HG02798 (cell line): ENCODE measurements around the gene GADD45G.

Source experiments
- ATAC-seq: cut with Tn5 transposase; IDR thresholded peaks from one replicate; pipeline ENCODE4 v1.9.1; 2021; ENCODE audit warnings: mild to moderate bottlenecking; ENCODE audit not compliant: unreplicated experiment, poor library complexity

GADD45G gene

GRCh38 chr9:89606624-89607311 lies 2.0 kb downstream of the GADD45G start:
- ATAC-seq, result no peak

GRCh38 chr9:89608641-89609335 lies 4.0 kb downstream of the GADD45G start:
- ATAC-seq, result no peak

DNA sequence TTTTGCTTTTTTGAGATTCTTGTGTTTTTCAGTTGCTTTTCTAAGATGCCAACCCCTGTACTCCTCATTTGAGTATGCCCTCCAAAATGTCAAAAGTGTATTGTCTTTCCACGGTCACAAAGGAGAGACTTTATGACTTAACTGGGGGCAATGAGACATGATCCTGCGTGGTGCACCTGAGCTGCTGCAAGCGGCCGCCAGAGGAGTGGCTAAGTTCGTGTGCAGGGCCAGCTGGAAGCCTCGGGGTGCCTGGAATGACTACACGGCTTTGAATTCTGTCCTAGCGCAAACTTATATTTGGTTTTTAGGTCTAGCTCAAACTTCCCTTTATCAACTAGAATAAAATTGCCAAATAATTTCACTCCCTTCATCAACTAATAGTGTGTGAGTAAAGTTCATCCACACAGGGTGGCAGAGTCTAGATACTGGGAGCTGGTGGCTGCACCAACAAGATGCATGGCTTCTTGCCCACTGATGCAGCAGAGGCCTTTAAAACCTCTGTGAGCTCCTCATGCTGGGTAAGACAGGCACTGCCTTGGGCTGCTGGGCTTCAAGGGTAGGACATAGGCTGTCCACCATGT lies 4.7 kb downstream of the GADD45G start:
- ATAC-seq, result no peak

DNA sequence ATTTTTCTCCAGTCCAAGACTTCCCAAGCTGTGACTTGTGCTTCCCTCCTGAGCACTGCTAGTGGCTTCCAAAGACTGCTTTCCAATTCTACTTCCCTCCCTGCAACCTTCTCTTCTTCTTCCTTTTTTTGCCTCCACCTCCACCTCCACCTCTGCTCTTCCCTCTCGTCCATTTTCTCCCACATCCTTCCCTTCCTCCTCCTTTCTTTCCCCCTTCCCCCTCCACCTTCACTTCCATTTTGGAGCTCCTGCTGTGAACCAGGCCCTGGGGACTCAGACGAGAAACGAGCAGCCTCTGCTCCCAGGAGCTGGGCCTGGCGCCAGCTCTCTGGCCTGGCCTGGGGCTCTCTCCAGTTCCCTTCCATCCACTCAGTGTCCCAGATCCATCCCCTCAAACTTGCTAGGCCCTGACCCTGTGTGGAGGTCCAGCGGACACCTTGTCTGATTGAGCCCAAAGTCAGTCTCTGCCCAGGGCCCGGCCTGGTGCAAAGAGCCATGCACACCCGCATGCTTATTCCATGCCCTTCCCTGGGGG lies 5.6 kb downstream of the GADD45G start:
- no peak for ATAC-seq

- no peak for ATAC-seq
Measured at GRCh38 chr9:89611425-89611824, 6.6 kb downstream of the GADD45G start.

DNA sequence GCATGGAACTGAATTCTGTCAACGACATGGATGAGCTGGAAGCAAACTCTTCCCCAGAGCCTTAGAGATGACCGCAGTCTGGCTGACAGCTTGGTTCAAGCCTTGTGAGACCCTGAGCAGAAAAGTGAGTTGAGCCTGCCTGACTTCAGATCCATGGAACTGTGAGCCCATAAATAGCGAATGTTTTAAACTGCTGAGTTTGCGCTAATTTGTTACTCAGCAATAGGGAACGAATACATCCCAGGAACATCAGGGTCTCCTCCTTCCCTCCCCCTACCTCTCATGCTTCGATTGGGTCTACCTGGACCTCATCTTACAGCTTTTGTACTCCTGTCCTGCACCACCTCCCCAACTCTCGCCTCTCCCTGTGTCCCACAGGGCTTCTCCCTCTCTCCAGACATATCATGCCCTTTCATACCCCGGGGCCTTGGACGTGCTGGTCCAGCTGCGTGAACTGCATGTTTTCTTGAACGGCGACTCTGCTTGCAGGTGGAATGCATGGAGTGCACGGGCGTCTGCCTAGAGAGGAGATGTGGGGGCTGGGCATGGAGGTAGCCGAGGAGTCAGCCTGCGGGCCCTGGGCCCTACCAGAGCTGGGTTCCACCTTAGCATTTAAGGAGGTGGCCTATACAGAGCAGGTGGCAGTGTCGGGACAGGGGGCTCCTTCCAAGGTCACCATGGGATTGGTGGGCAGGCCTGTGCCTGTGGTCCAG lies 7.9 kb downstream of the GADD45G start:
- no peak for ATAC-seq

DNA sequence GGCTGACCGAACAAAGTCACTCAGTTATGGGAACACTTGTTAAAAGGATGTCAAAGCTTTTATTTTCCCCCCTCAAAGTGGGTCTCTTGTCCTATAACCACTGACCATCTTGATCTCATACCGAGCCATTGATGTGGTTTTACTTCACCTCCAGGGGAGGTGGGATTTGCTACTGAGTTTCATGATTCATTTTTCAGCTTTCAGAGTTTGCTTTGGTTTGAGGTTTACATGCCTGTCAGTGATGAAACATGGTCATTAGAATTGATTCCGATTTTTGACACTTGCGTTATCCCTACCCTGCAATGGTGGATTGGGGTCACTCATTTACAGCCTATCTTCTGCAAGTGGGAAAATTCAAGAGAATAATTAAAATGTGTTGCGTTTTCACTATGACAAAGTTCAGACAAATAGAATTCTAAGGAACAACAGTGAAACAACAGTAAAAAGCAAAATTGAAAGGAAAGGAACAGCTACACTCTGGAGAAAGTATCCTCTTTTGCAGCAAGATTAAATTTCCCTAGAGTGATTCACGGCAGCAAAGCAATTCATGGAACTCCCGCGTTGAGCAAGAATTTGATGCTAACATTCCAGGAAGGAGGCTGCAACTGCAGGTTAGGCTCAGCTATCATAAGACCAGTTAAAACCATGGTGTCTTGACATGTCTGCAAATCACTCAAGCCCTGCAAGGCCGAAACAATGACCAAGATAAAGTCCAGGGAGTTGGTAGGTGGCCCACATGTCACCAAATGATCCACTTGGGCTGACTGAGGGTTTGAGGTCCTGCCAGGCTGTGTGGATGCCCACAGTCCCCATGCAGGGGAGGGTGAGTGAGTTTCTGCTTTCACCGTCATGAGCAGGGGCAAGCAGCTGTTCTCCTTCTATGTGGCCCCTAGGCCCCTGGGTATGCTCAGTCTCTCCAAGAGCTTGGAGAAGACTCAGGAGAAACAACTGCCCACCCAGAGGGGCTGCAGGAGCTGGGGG lies 9.4 kb downstream of the GADD45G start:
- ATAC-seq, result no peak

DNA sequence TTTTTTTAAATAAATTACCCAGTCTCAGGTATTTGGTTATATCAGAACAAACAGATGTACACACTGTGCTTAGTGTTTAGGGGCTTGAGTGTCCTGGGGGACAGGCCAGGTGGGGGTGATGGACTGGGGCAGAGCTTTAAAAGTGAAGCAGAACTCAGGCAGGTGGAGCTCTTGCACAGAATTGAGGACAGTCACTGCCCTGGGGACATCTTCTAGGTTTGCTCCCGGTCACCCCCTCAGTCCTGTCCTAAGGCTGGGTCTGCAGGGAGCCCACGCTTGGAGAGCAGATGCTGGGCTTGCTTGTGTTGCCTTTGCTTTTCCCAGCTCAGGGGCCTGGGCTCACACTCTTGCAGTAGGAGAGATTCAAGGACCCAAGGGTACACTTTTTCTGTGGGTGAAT lies 10.8 kb downstream of the GADD45G start:
- no peak for ATAC-seq

GRCh38 chr9:89616411-89616810 lies 11.6 kb downstream of the GADD45G start:
- no peak for ATAC-seq

DNA sequence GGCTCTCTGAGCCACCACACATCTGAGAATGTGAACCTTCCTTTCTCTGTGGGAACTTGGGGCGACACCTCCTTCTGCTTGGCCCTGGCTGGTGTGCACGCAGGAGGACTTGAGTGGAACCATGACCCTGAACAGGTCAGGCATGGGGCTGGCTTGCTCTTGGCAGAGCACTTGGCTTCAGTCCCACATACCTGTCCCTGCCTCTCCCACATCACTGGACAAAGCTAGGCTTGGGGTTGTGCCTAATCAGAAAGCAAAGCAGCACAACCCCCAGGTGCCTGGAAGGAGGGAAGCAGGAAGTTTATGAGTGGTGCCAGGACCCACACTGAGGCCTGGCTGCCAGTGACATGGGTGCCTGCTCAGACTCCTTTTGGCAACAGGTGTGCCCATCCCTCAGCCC lies 13.2 kb downstream of the GADD45G start:
- ATAC-seq, result no peak

DNA sequence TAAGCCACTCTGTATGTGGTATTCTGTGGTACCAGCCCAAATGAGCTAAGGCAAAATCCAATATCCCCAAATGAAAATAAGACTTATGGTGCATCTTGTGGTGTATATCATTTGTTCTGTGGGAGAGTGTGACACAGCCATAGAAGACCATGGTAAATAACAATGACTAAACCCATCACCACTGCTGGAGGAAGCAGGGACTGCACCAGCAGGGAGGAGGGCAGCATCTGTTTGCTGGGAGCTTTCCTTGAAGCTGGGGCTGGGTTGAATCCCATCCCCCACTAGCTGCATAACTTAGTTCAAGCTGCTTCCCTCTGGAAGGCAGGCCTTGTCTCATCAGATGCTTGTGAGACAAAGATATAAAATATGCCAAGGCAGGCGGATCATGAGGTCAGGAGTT lies 14.2 kb downstream of the GADD45G start:
- ATAC-seq, result no peak

DNA sequence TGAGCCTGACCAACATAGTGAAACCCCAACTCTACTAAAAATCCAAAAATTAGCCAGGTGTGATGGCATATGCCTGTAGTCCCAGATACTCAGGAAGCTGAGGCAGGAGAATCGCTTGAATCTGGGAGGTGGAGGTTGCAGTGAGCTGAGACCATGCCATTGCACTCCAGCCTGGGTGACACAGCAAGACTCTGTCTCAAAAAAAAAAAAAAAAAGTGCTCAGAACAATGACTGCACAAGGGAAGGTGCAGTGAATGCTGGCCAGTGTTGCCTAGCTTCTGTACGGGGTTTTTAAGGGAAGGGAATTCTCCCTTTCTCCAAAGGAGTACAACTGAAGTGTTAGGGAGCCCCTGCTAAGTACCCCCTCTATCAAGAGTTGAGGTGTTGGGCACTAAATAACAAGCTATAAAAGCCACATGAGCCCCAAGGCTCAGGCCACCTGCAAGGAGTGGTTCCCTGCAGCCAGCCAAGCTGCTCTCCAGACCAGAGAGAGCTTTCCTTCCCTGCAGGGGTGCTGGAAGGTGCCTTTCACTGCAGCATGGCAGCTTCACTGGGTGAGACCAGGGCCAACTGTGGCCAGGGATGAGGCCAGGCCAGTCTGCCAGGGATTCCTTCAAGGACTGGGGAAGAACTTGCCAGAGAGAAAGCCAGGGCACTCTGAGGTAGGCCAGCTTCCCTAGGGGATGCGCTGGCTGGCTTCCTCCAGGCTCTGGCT lies 14.8 kb downstream of the GADD45G start:
- ATAC-seq, result no peak

GRCh38 chr9:89621031-89621430 lies 16.2 kb downstream of the GADD45G start:
- no peak for ATAC-seq

GRCh38 chr9:89621676-89622075 lies 16.9 kb downstream of the GADD45G start:
- no peak for ATAC-seq

GRCh38 chr9:89622933-89623861 lies 18.4 kb downstream of the GADD45G start:
- no peak for ATAC-seq

- no peak for ATAC-seq
Measured at GRCh38 chr9:89623925-89624420, 19.2 kb downstream of the GADD45G start.

DNA sequence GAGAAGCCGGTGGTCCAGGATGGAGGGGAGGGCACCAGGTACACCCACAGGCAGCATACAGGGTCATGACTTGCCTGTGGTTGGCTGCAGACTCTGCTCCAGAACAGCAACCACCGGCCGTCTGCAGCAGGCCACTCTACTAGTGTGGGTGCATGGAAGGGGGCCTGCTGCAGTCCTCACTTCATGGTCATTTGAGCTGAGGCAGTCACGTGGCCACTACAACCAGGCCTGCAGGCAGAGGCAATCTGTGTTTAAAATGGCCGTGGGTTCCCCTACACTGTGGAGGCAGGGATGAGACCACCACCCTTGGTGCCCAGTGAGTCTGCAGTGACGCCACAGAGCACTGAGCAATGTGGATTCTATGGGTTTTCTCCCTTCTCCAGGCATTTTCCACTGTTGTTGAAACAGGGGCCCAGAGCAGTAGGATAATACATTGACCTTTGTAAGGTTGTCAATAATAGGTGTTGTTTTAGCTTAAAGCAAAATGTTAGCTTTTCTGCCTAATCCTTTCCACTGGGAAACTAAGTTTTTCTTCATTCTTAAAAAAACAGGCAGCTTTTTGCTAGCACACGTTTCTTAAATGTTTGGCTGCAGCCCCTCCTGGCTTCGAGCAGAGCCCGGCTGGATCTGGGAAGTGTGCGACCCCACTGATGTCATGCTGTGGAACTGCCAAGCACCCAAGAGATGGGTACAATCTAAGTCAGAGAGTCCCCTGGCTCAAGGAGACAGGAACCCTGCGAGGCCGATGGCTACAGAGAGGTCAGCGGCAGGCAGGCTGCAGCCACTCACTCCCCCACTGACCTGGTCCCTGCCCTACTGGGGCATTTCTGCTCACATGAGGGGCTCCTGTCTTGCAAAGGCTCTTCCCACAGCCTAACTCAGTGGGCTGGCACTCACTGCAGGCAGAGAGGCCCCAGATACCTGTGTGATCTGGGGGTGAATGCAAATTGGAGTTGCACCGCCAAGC lies 21.2 kb downstream of the GADD45G start:
- no peak for ATAC-seq
